Nephron progenitor cell (in vitro differentiated cells): ENCODE data around the gene CTDP1.
A peak's percentile ranks its signal among the peaks of the same experiment; 100 is the strongest.

Experiments used
- DNase-seq: peaks from one replicate; pipeline ENCODE4 v3.0.0; 2021
- H3K27ac Mint-ChIP-seq: 2 replicates; pipeline ENCODE4 v1.8.0; 2021; ENCODE audit warnings: mild to moderate bottlenecking, moderate library complexity, mixed read lengths
- H3K27me3 Mint-ChIP-seq: 2 replicates; pipeline ENCODE4 v1.8.0; 2021; ENCODE audit warnings: mild to moderate bottlenecking, low read depth, mixed read lengths; ENCODE audit not compliant: poor library complexity
- H3K36me3 Mint-ChIP-seq: 2 replicates; pipeline ENCODE4 v1.8.0; 2021; ENCODE audit warnings: low read depth, mixed read lengths
- H3K4me1 Mint-ChIP-seq: 2 replicates; pipeline ENCODE4 v1.8.0; 2021; ENCODE audit warnings: mixed read lengths
- H3K4me3 Mint-ChIP-seq: 2 replicates; pipeline ENCODE4 v1.8.0; 2021; ENCODE audit warnings: mild to moderate bottlenecking, moderate library complexity, mixed read lengths
- H3K9me3 Mint-ChIP-seq: 2 replicates; pipeline ENCODE4 v1.8.0; 2021; ENCODE audit warnings: mild to moderate bottlenecking, moderate library complexity, mixed read lengths
- CTCF ChIP-seq: fragments of 200-600 bp; sonication (generic); IDR thresholded peaks from 2 replicates; pipeline ENCODE4 v1.5.0; 2021; ENCODE audit warnings: antibody characterized with exemption

The CTDP1 gene

GRCh38 chr18:79679552-79680099, at the start of gene CTDP1:
Gene CTDP1, plus strand, starts transcription at chr18:79679803. Its CDS starts 145 bp downstream, at chr18:79679948.
- H3K4me1 Mint-ChIP-seq, result peaks cover 47% of the 10 kb centered on the region
- H3K9me3 Mint-ChIP-seq, result no peaks in the 10 kb centered on the region
- no peak for TF ChIP-seq CTCF
- DNase-seq, result peak; percentile 86
- H3K36me3 Mint-ChIP-seq, result peaks cover 36% of the 10 kb centered on the region
- peak within 1 kb of the TSS; percentile 99 for H3K27ac Mint-ChIP-seq
- H3K27me3 Mint-ChIP-seq, result no peaks in the 10 kb centered on the region
- peak within 1 kb of the TSS; percentile 94 for H3K4me3 Mint-ChIP-seq

- DNase-seq, result no peak
- H3K4me3 Mint-ChIP-seq, result no peak overlapping the region
- no peak for TF ChIP-seq CTCF
- H3K27ac Mint-ChIP-seq, result no peak overlapping the region
- peaks cover 14% of the 10 kb centered on the region for H3K4me1 Mint-ChIP-seq
- H3K9me3 Mint-ChIP-seq, result peaks cover 20% of the 10 kb centered on the region
- H3K27me3 Mint-ChIP-seq, result peaks cover 14% of the 10 kb centered on the region
- peaks cover 5% of the 10 kb centered on the region for H3K36me3 Mint-ChIP-seq
Observed at GRCh38 chr18:79630281-79631095, 49.1 kb upstream of the CTDP1 start.

- H3K36me3 Mint-ChIP-seq, result peaks cover 5% of the 10 kb centered on the region
- no peak overlapping the region for H3K27ac Mint-ChIP-seq
- TF ChIP-seq CTCF, result no peak
- peaks cover 11% of the 10 kb centered on the region for H3K4me1 Mint-ChIP-seq
- H3K9me3 Mint-ChIP-seq, result peaks cover 23% of the 10 kb centered on the region
- DNase-seq, result no peak
- H3K27me3 Mint-ChIP-seq, result peaks cover 14% of the 10 kb centered on the region
- no peak overlapping the region for H3K4me3 Mint-ChIP-seq
Observed at GRCh38 chr18:79631096-79631507, 48.5 kb upstream of the CTDP1 start.

- Mint-ChIP-seq H3K27ac (no peak overlapping the region), H3K4me1 (peaks cover 11% of the 10 kb centered on the region), H3K4me3 (no peak overlapping the region), H3K27me3 (peaks cover 15% of the 10 kb centered on the region), H3K9me3 (peaks cover 23% of the 10 kb centered on the region), H3K36me3 (peaks cover 5% of the 10 kb centered on the region)
- DNase-seq, result no peak
- no peak for TF ChIP-seq CTCF
Observed at GRCh38 chr18:79631761-79632446, 47.7 kb upstream of the CTDP1 start.

GRCh38 chr18:79632765-79633164, 46.8 kb upstream of the CTDP1 start:
- Mint-ChIP-seq H3K36me3 (peaks cover 5% of the 10 kb centered on the region), H3K9me3 (peaks cover 23% of the 10 kb centered on the region), H3K4me3 (no peak overlapping the region), H3K27me3 (peaks cover 18% of the 10 kb centered on the region), H3K4me1 (peaks cover 10% of the 10 kb centered on the region), H3K27ac (no peak overlapping the region)
- no peak for DNase-seq
- TF ChIP-seq CTCF, result no peak
